NCI-H2107 treated with DMSO at 0.1 percent for 48 hours (cell line): ENCODE measurements around the gene TAS1R3.
A peak's percentile ranks its signal among the peaks of the same experiment; 100 is the strongest.
"Not testable (repeated sequence)": the region's sequence is repeated elsewhere in the genome, so short reads cannot be mapped to it uniquely, and the experiment has no call there.

Experiments used
- DNase-seq: peaks from one replicate; lab custom pipeline; 2025; ENCODE audit not compliant: unreplicated experiment; lab: John Stamatoyannopoulos, UW

Gene TAS1R3

GRCh38 chr1:1364266-1364665 lies 33.2 kb downstream of the TAS1R3 start:
- DNase-seq: no peak

- DNase-seq: no peak
Measured at GRCh38 chr1:1365875-1366698, 35.0 kb downstream of the TAS1R3 start.

- no peak for DNase-seq
Measured at GRCh38 chr1:1366699-1367066, 35.6 kb downstream of the TAS1R3 start.

GRCh38 chr1:1367315-1367714 lies 36.2 kb downstream of the TAS1R3 start:
- DNase-seq: no peak

- not testable (repeated sequence) for DNase-seq
Measured at GRCh38 chr1:1370094-1370493, 39.0 kb downstream of the TAS1R3 start.

GRCh38 chr1:1370771-1371300 lies 39.8 kb downstream of the TAS1R3 start:
- DNase-seq: no peak

GRCh38 chr1:1371364-1371745 lies 40.3 kb downstream of the TAS1R3 start:
- DNase-seq: no peak

- no peak for DNase-seq
Measured at GRCh38 chr1:1371746-1372711, 40.9 kb downstream of the TAS1R3 start.

- no peak for DNase-seq
Measured at GRCh38 chr1:1373051-1373814, 42.2 kb downstream of the TAS1R3 start.

GRCh38 chr1:1373815-1374588 lies 42.9 kb downstream of the TAS1R3 start:
- no peak for DNase-seq

- DNase-seq: no peak
Measured at GRCh38 chr1:1374589-1374928, 43.5 kb downstream of the TAS1R3 start.

GRCh38 chr1:1374929-1375662 lies 44.0 kb downstream of the TAS1R3 start, which contains the start of gene AURKAIP1:
TSS of gene AURKAIP1 (minus strand) at chr1:1375207. CDS start at chr1:1374756, 451 bp downstream.
- peak; percentile 57 for DNase-seq

GRCh38 chr1:1376551-1377226 lies 45.6 kb downstream of the TAS1R3 start:
- no peak for DNase-seq

- no peak for DNase-seq
Measured at GRCh38 chr1:1377540-1378205, 46.6 kb downstream of the TAS1R3 start.

GRCh38 chr1:1380860-1381259 lies 49.8 kb downstream of the TAS1R3 start:
- no peak for DNase-seq

- DNase-seq: no peak
Measured at GRCh38 chr1:1381294-1381693, 50.2 kb downstream of the TAS1R3 start.
